CD4-positive, alpha-beta T cell (primary cell): ENCODE results near the gene CDCA7L. TPM values are rescaled to one million over a fixed set of nuclear protein-coding genes. Genes with fewer than 3 reads are reported as not detected.

Experiments
- ATAC-seq: fragments of 200-7000 bp; cut with Tn5 transposase; one replicate; pipeline ENCODE4 v1.10.0; 2022; ENCODE audit warnings: mild to moderate bottlenecking; ENCODE audit not compliant: poor library complexity
- CTCF ChIA-PET: fragments of 350-600 bp; sonication (Branson Sonifier 250); formaldehyde crosslinking; loops from one replicate; lab custom pipeline; 2021; ENCODE audit warnings: antibody characterized with exemption, inconsistent platforms; lab: Charles Lee
- POLR2A ChIA-PET: fragments of 350-600 bp; sonication (Branson Sonifier 250); formaldehyde crosslinking; loops from one replicate; lab custom pipeline; 2021; ENCODE audit warnings: antibody characterized with exemption, inconsistent platforms; lab: Charles Lee
- DNase-seq, 14 experiments: peaks; one replicate each; pipeline ENCODE4 v3.0.0-alpha.2; 2013 to 2020; ENCODE audit warnings: mixed read lengths in 2 of 14
- H3K27ac ChIP-seq, 2 donors: one replicate each; pipeline versions ENCODE4 v1.5.1 to v1.7.0; 2013; ENCODE audit warnings: low read length in 2 of 2, low read depth in 1 of 2, mild to moderate bottlenecking in 1 of 2
- H3K27me3 ChIP-seq, 2 experiments: 1 replicate in 1 of 2; 2 replicates in 1 of 2; pipeline versions ENCODE4 v1.6.1 to v1.7.0; 2013; ENCODE audit warnings: low read length in 2 of 2, control low read depth in 1 of 2, mild to moderate bottlenecking in 1 of 2, moderate library complexity in 1 of 2; ENCODE audit not compliant: insufficient read depth in 2 of 2, control insufficient read depth in 1 of 2
- H3K36me3 ChIP-seq: one replicate; pipeline ENCODE4 v1.6.1; 2013; ENCODE audit warnings: low read length, control low read depth; ENCODE audit not compliant: insufficient read depth
- H3K4me1 ChIP-seq: one replicate; pipeline ENCODE4 v1.6.1; 2013; ENCODE audit warnings: low read length, control low read depth; ENCODE audit not compliant: insufficient read depth
- H3K4me3 ChIP-seq: one replicate; pipeline ENCODE4 v1.5.1; 2013; ENCODE audit warnings: mild to moderate bottlenecking, low read length, moderate library complexity
- H3K9me3 ChIP-seq, 2 experiments: 1 replicate in 1 of 2; 2 replicates in 1 of 2; pipeline versions ENCODE4 v1.6.1 to v1.7.0; 2013; ENCODE audit warnings: low read length in 2 of 2, mild to moderate bottlenecking in 2 of 2, control low read depth in 1 of 2, moderate library complexity in 1 of 2; ENCODE audit not compliant: control insufficient read depth in 1 of 2, insufficient read depth in 1 of 2
- H3K27ac Mint-ChIP-seq: one replicate; pipeline ENCODE4 v1.8.0; 2020; ENCODE audit warnings: mixed read lengths
- H3K27me3 Mint-ChIP-seq: one replicate; pipeline ENCODE4 v1.8.0; 2021; ENCODE audit warnings: mixed read lengths
- H3K36me3 Mint-ChIP-seq: one replicate; pipeline ENCODE4 v1.8.0; 2021; ENCODE audit warnings: low read depth, mixed read lengths
- H3K4me1 Mint-ChIP-seq: one replicate; pipeline ENCODE4 v1.8.0; 2021; ENCODE audit warnings: low read depth, mixed read lengths
- H3K4me3 Mint-ChIP-seq: one replicate; pipeline ENCODE4 v1.8.0; 2020; ENCODE audit warnings: mild to moderate bottlenecking, mixed read lengths
- H3K9me3 Mint-ChIP-seq: one replicate; pipeline ENCODE4 v1.8.0; 2020; ENCODE audit warnings: mixed read lengths
- intact Hi-C, 2 experiments: fragments of 100-400 bp; cut with DNase I in 1 of 2; cut with micrococcal nuclease in 1 of 2; formaldehyde crosslinking; loops; one replicate each; pipeline versions ENCODE4 v1.15.1 to v1.9.0; 2023 to 2025; cut with DNase I, micrococcal nuclease
- total RNA-seq, 174 experiments: library from RNA in 2 of 174; stranded (reverse) in 2 of 174; gene quantifications; one replicate each; pipeline ENCODE4 v1.2.3 and lab custom pipeline; 2021 to 2026
- TF ChIP-seq, protein P1 (sequence below): fragments of 200-600 bp; IDR thresholded peaks from one replicate; pipeline ENCODE4 v1.8.0; 2022; ENCODE audit warnings: antibody characterized with exemption, mild to moderate bottlenecking

CDCA7L gene
- total RNA-seq, 2 experiments from 2014 or later, result 23.1 to 23.7 TPM

DNA sequence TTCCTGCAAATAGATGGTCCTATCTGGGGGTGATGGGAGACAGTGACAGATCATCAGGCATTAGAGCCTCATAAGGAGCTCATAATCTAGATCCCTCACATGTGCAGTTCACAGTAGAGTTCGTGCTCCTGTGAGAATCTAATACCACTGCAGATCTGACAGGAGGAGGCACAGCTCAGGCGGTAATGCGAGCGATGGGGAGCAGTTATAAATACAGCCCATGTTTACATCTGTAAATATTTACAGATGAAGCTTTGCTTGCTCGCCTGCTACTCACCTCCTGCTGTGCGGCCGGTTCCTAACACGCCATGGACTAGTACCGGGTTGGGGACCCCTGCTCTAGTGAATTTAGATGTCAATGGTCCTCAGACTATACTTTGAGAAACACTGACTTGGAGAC, 17.0 kb upstream of the CDCA7L start:
- ATAC-seq, result no peak
- Mint-ChIP-seq H3K27me3 (no peaks in the 10 kb centered on the region), H3K36me3 (no peaks in the 10 kb centered on the region), H3K9me3 (no peaks in the 10 kb centered on the region), H3K4me1 (peaks cover 13% of the 10 kb centered on the region), H3K4me3 (no peak overlapping the region), H3K27ac (no peak overlapping the region)
- Histone ChIP-seq H3K36me3 (no peaks in the 10 kb centered on the region), H3K27me3 (no peaks in the 10 kb centered on the region), H3K4me3 (no peak overlapping the region), H3K4me1 (peaks cover 4% of the 10 kb centered on the region), H3K27ac (no peak overlapping the region), H3K9me3 (no peaks in the 10 kb centered on the region)
- no peak for DNase-seq
- intact Hi-C loops, result no loop called here
- TF ChIP-seq, protein P1, sequence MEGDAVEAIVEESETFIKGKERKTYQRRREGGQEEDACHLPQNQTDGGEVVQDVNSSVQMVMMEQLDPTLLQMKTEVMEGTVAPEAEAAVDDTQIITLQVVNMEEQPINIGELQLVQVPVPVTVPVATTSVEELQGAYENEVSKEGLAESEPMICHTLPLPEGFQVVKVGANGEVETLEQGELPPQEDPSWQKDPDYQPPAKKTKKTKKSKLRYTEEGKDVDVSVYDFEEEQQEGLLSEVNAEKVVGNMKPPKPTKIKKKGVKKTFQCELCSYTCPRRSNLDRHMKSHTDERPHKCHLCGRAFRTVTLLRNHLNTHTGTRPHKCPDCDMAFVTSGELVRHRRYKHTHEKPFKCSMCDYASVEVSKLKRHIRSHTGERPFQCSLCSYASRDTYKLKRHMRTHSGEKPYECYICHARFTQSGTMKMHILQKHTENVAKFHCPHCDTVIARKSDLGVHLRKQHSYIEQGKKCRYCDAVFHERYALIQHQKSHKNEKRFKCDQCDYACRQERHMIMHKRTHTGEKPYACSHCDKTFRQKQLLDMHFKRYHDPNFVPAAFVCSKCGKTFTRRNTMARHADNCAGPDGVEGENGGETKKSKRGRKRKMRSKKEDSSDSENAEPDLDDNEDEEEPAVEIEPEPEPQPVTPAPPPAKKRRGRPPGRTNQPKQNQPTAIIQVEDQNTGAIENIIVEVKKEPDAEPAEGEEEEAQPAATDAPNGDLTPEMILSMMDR, result no peak
- ChIA-PET CTCF (no interaction called here), POLR2A (interaction anchor here (2.1 kb wide), 1 partner anchor 18 kb away, joined by 6 read pairs; no protein-coding TSS in a partner anchor)

DNA sequence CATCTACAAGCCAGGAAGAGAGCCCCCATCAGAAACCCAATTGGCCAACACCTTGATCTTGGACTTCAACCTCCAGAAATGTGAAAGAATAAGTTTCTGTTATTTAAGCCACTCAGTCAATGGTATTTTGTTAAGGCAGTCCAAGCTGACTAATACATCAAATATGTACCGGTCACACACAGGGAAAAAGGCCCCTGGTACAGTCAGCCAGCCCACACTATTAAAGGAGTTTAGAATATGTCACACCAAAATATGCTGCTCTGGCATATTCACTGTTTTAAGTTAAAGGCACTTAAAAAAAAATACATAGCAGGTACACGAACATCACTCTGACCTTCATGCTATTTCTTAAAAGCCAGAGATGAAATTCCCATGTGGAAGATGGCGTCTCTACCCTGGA, 15.2 kb upstream of the CDCA7L start:
- H3K4me1 Mint-ChIP-seq, result peaks cover 2% of the 10 kb centered on the region
- no peak overlapping the region for H3K27ac Mint-ChIP-seq
- TF ChIP-seq, protein P1, result no peak
- no peaks in the 10 kb centered on the region for H3K27me3 Mint-ChIP-seq
- H3K4me3 ChIP-seq, result no peak overlapping the region
- no peaks in the 10 kb centered on the region for H3K27me3 ChIP-seq
- no peaks in the 10 kb centered on the region for H3K9me3 ChIP-seq
- H3K9me3 Mint-ChIP-seq, result no peaks in the 10 kb centered on the region
- POLR2A ChIA-PET, result no interaction called here
- no peak overlapping the region for H3K27ac ChIP-seq
- intact Hi-C loops, result no loop called here
- H3K4me3 Mint-ChIP-seq, result no peak overlapping the region
- no peaks in the 10 kb centered on the region for H3K36me3 Mint-ChIP-seq
- H3K4me1 ChIP-seq, result no peaks in the 10 kb centered on the region
- CTCF ChIA-PET, result no interaction called here
- H3K36me3 ChIP-seq, result no peaks in the 10 kb centered on the region
- ATAC-seq, result no peak
- no peak for DNase-seq

DNA sequence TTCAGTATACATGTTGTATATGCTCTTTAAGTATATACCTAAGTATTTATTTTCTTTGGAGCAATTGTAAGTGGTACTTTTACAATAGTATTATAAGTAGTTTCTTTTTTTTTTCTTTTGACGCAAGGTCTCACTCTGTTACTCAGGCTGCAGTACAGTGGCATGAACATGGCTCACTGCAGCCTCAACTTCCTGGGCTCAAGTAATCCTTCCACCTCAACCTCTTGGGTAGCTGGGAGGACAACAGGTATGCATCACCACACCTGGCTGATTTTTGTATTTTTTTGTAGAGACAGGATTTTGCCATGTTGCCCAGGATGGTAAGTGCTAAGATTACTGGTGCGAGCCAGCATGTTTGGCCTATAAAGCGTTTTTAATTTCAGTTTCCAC, 13.7 kb upstream of the CDCA7L start:
- no peak for DNase-seq
- Histone ChIP-seq H3K27ac (no peak overlapping the region), H3K9me3 (no peaks in the 10 kb centered on the region), H3K4me1 (no peaks in the 10 kb centered on the region), H3K4me3 (no peak overlapping the region), H3K27me3 (no peaks in the 10 kb centered on the region), H3K36me3 (no peaks in the 10 kb centered on the region)
- H3K36me3 Mint-ChIP-seq, result no peaks in the 10 kb centered on the region
- H3K4me1 Mint-ChIP-seq, result no peaks in the 10 kb centered on the region
- no peak overlapping the region for H3K4me3 Mint-ChIP-seq
- ChIA-PET CTCF (no interaction called here), POLR2A (no interaction called here)
- intact Hi-C loops, result no loop called here
- no peak for ATAC-seq
- TF ChIP-seq, protein P1, result no peak
- no peaks in the 10 kb centered on the region for H3K9me3 Mint-ChIP-seq
- no peak overlapping the region for H3K27ac Mint-ChIP-seq
- no peaks in the 10 kb centered on the region for H3K27me3 Mint-ChIP-seq
